ENCODE data around the gene CACNA1C.

GRCh38 chr12:2492236-2492635 is 439.4 kb downstream of the CACNA1C start:
- TF ChIP-seq EZH2 (IDR thresholded peaks at IDR 0.05; ENCODE audit: borderline replicate concordance, low read depth, low read length, severe bottlenecking) (no peak), CTCF (IDR thresholded peaks at IDR 0.05; ENCODE audit: borderline replicate concordance, extremely low read depth, low read length, poor library complexity, severe bottlenecking) (no peak)

Measured in DND-41 (cell line).